ENCODE measurements around the gene PPARA. TPM values are rescaled to one million over a fixed set of nuclear protein-coding genes. Genes with fewer than 3 reads are reported as not detected.

PPARA gene
- total RNA-seq, 1 experiment from 2014 or later = 14.5 TPM

GRCh38 chr22:46121523-46122287 is 28.6 kb upstream of the PPARA start:
- Histone ChIP-seq H3K79me2 (ENCODE audit: insufficient read depth, low read length) (no peaks in the 10 kb centered on the region), H4K20me1 (ENCODE audit: insufficient read depth) (no peaks in the 10 kb centered on the region), H3K4me2 (ENCODE audit: low read length) (no peak overlapping the region), H3K9me3 (ENCODE audit: control insufficient read depth in 1 of 2, insufficient read depth in 1 of 2, low read depth in 1 of 2, low read length in 2 of 2) (no peaks in the 10 kb centered on the region), H2AFZ (ENCODE audit: low read depth, low read length, poor library complexity, severe bottlenecking) (no peak overlapping the region), H3K4me3 (replicated peaks in 1 of 2; ENCODE audit: low read depth in 1 of 2, low read length in 2 of 2) (no peak overlapping the region), H3K27ac (ENCODE audit: low read depth, low read length) (no peak overlapping the region), H3K4me1 (ENCODE audit: control insufficient read depth in 1 of 2, insufficient read depth in 2 of 2, low read length in 2 of 2) (peaks cover 0 to 18% of the 10 kb centered on the region in 2 experiments; a peak in 2 of 4 replicates), H3K36me3 (ENCODE audit: control insufficient read depth in 1 of 2, insufficient read depth in 2 of 2, low read length in 2 of 2) (no peaks in the 10 kb centered on the region), H3K9me2 (ENCODE audit: insufficient read depth) (no peaks in the 10 kb centered on the region), H3K27me3 (ENCODE audit: insufficient read depth, low read length) (no peaks in the 10 kb centered on the region), H3K9ac (ENCODE audit: low read length) (no peak overlapping the region)
- DNase-seq (ENCODE audit: low read depth, low spot score) = no peak
- intact Hi-C loops (cut with micrococcal nuclease) = loop anchor here (1.0 to 5.0 kb wide), 3 partner anchors 176 to 421 kb away; partner anchors contain the start of gene GTSE1
- RAD21 ChIA-PET (ENCODE audit: low non-redundant PET in 1 of 2, low total read pairs in 2 of 2, uncharacterized antibody in 2 of 2, unreplicated experiment in 2 of 2) = interaction anchor here (0.6 to 1.8 kb wide), 3 partner anchors 122 to 175 kb away, joined by 3 to 5 read pairs (median 4); partner anchors contain the start of gene GTSE1 (in 2 of the 2)
- no TSS peak for BruUV-seq (replicated peaks)
- POLR2A ChIA-PET = interaction anchor here (0.7 kb wide), 1 partner anchor 174 kb away, joined by 3 read pairs; the partner anchor contains the start of gene GTSE1
- CTCF ChIA-PET = interaction anchor here (1.0 to 10.7 kb wide), 7 partner anchors 115 to 420 kb away, joined by 3 to 151 read pairs (median 7); partner anchors contain the start of genes CDPF1 and GTSE1
- TF ChIP-seq CTCF (IDR thresholded peaks at IDR 0.05 in 2 of 3, conservative IDR thresholded peaks at IDR 0.05 in 1 of 3; ENCODE audit: borderline replicate concordance in 1 of 3, insufficient read depth in 1 of 3, low read depth in 2 of 3, low read length in 2 of 3) = no peak
- no peak for TF ChIP-seq SIN3A (IDR thresholded peaks at IDR 0.05; ENCODE audit: low read depth)
- no peak for TF ChIP-seq ELF1 (IDR thresholded peaks at IDR 0.05; ENCODE audit: borderline replicate concordance, low read depth)
- TF ChIP-seq RAD21 (IDR thresholded peaks at IDR 0.05; ENCODE audit: low read depth) = no peak
- no peak for TF ChIP-seq EZH2phosphoT487 (IDR thresholded peaks at IDR 0.05; ENCODE audit: borderline replicate concordance)
- no peak for TF ChIP-seq JUND (IDR thresholded peaks at IDR 0.05)
- no peak for TF ChIP-seq POLR2A (IDR thresholded peaks at IDR 0.05; ENCODE audit: borderline replicate concordance, extremely low read depth, insufficient read depth, insufficient read length)
- TF ChIP-seq ZBTB33 (IDR thresholded peaks at IDR 0.05; ENCODE audit: extremely low read depth, insufficient replicate concordance, low read length) = no peak
- TF ChIP-seq CEBPB (IDR thresholded peaks at IDR 0.05; ENCODE audit: low read depth) = no peak
- no peak for ATAC-seq
